AG04450 (cell line): Measurements from ENCODE around the gene RAB10. TPM values are rescaled to one million over a fixed set of nuclear protein-coding genes. Genes with fewer than 3 reads are reported as not detected.

ENCODE experiments used
- CTCF ChIA-PET: fragments of 300-600, 350-600 bp; formaldehyde crosslinking; extraction: SDS; loops from one replicate; lab custom pipeline; 2022; ENCODE audit warnings: antibody characterized with exemption, inconsistent platforms; lab: Charles Lee
- POLR2A ChIA-PET: fragments of 350-600 bp; formaldehyde crosslinking; extraction: SDS; loops from one replicate; lab custom pipeline; 2021; ENCODE audit warnings: antibody characterized with exemption, inconsistent platforms; lab: Yijun Ruan, JAX
- DNase-seq: peaks from one replicate; pipeline ENCODE4 v3.0.0-alpha.2; 2011; ENCODE audit warnings: low read depth, low spot score
- H3K27ac ChIP-seq: one replicate; pipeline ENCODE4 v1.5.1; 2012; ENCODE audit warnings: low read depth, low read length, control low read depth
- H3K27me3 ChIP-seq: one replicate; pipeline ENCODE4 v1.6.0; 2012; ENCODE audit warnings: low read length; ENCODE audit not compliant: control insufficient read depth, insufficient read depth
- H3K4me3 ChIP-seq: 2 replicates; pipeline ENCODE4 v1.5.1; 2011; ENCODE audit warnings: mild to moderate bottlenecking, low read depth, low read length, control low read depth
- H3K9me3 ChIP-seq: 2 replicates; pipeline ENCODE4 v1.5.1; 2012; ENCODE audit warnings: low read length; ENCODE audit not compliant: control insufficient read depth, insufficient read depth
- CTCF ChIP-seq: IDR thresholded peaks from 2 replicates; pipeline ENCODE4 v1.5.1; 2011; ENCODE audit warnings: low read depth, low read length, control low read depth, inconsistent platforms
- polyA plus RNA-seq: library from polyadenylated mRNA; depleted of rRNA; stranded (reverse); fragments of >200 nt; gene quantifications from 2 replicates; pipeline ENCODE4 v1.2.3, GENCODE V29; 2011

The RAB10 gene
- polyA plus RNA-seq, 1 experiment: 178 TPM

- peaks cover 37% of the 10 kb centered on the region for H3K27me3 ChIP-seq
- H3K4me3 ChIP-seq: no peak overlapping the region
- H3K27ac ChIP-seq: no peak overlapping the region
- no peak for TF ChIP-seq CTCF
- DNase-seq: no peak
- ChIA-PET POLR2A (no interaction called here), CTCF (interaction anchor here (0.8 kb wide), 1 partner anchor 11 kb away, joined by 3 read pairs; no protein-coding TSS in a partner anchor)
- peaks cover 9% of the 10 kb centered on the region; the same call in 1 of the 2 replicates for H3K9me3 ChIP-seq
Observed at GRCh38 chr2:26173776-26174482, 140.0 kb downstream of the RAB10 start.

- ChIA-PET POLR2A (interaction anchor here (0.7 kb wide), 1 partner anchor 11 kb away, joined by 3 read pairs; no protein-coding TSS in a partner anchor), CTCF (interaction anchor here (0.8 to 1.9 kb wide), 2 partner anchors 10 kb away, joined by 3 to 8 read pairs; no protein-coding TSS in a partner anchor)
- no peak for TF ChIP-seq CTCF
- Histone ChIP-seq H3K4me3 (no peak overlapping the region), H3K27me3 (peaks cover 37% of the 10 kb centered on the region), H3K27ac (no peak overlapping the region), H3K9me3 (peaks cover 9% of the 10 kb centered on the region; the same call in 1 of the 2 replicates)
- no peak for DNase-seq
Observed at GRCh38 chr2:26174691-26175465, 141.0 kb downstream of the RAB10 start.

- CTCF ChIA-PET: interaction anchor here (0.5 to 1.9 kb wide), 2 partner anchors 9 to 225 kb away, joined by 3 to 8 read pairs; no protein-coding TSS in a partner anchor
- no peak for TF ChIP-seq CTCF
- peaks cover 34% of the 10 kb centered on the region for H3K27me3 ChIP-seq
- no peak for DNase-seq
- H3K4me3 ChIP-seq: no peak overlapping the region
- POLR2A ChIA-PET: interaction anchor here (0.7 kb wide), 1 partner anchor 12 kb away, joined by 3 read pairs; no protein-coding TSS in a partner anchor
- H3K27ac ChIP-seq: no peak overlapping the region
- H3K9me3 ChIP-seq: peaks cover 9% of the 10 kb centered on the region; the same call in 1 of the 2 replicates
Observed at GRCh38 chr2:26175466-26176278, 141.8 kb downstream of the RAB10 start.

- POLR2A ChIA-PET: no interaction called here
- H3K27me3 ChIP-seq: peaks cover 29% of the 10 kb centered on the region
- DNase-seq: no peak
- H3K4me3 ChIP-seq: no peak overlapping the region
- peaks cover 9% of the 10 kb centered on the region; the same call in 1 of the 2 replicates for H3K9me3 ChIP-seq
- TF ChIP-seq CTCF: no peak
- no peak overlapping the region for H3K27ac ChIP-seq
- CTCF ChIA-PET: interaction anchor here (1.9 kb wide), 1 partner anchor 9 kb away, joined by 8 read pairs; no protein-coding TSS in a partner anchor
Observed at GRCh38 chr2:26176279-26176615, 142.4 kb downstream of the RAB10 start.
